A549 (cell line): ENCODE data around the gene LRRIQ1. TPM values are rescaled to one million over a fixed set of nuclear protein-coding genes. Genes with fewer than 3 reads are reported as not detected.

Experiments
- ATAC-seq, 2 experiments: fragments of 200-7000 bp in 1 of 2; fragments of >200 bp in 1 of 2; cut with Nextera tagmentation in 1 of 2; cut with Tn5 transposase in 1 of 2; 3 replicates each; pipeline versions ENCODE4 v1.8.0 to v1.9.1; 2018 to 2020; ENCODE audit warnings: mild to moderate bottlenecking in 1 of 2, moderate library complexity in 1 of 2
- CTCF ChIA-PET: fragments of 300-600 bp; sonication (Branson Sonifier 250); formaldehyde crosslinking; extraction: SDS; loops from one replicate; lab custom pipeline; 2021; ENCODE audit warnings: antibody characterized with exemption, inconsistent platforms; lab: Yijun Ruan, JAX
- POLR2A ChIA-PET: fragments of 350-600 bp; formaldehyde crosslinking; extraction: SDS; loops from one replicate; lab custom pipeline; 2021; ENCODE audit warnings: antibody characterized with exemption, inconsistent platforms; lab: Yijun Ruan, JAX
- DNase-seq, 2 experiments: peaks; one replicate each; pipeline versions ENCODE4 v3.0.0 to v3.0.0-alpha.2; 2011 to 2016; ENCODE audit warnings: low read depth in 1 of 2, low spot score in 1 of 2
- FAIRE-seq: peaks from 2 replicates; lab custom pipeline; 2011; peaks lifted over from hg19 to GRCh38; lab: Jason Lieb, UNC
- H3K27ac ChIP-seq, 2 experiments: fragments of >200 bp; sonication (Bioruptor Twin); formaldehyde crosslinking; 3 replicates each; pipeline ENCODE4 v1.5.1; 2016 to 2017
- H3K4me1 ChIP-seq: fragments of >200 bp; sonication (Bioruptor Twin); formaldehyde crosslinking; 3 replicates; pipeline ENCODE4 v1.6.1; 2016
- H3K4me2 ChIP-seq: fragments of >200 bp; sonication (Bioruptor Twin); formaldehyde crosslinking; 3 replicates; pipeline ENCODE4 v1.6.1; 2016
- H3K4me3 ChIP-seq: fragments of >200 bp; sonication (Bioruptor Twin); formaldehyde crosslinking; 3 replicates; pipeline ENCODE4 v1.5.1; 2016
- H3K9me3 ChIP-seq: fragments of >200 bp; sonication (Bioruptor Twin); formaldehyde crosslinking; 3 replicates; pipeline ENCODE4 v1.6.1; 2016
- BHLHE40 ChIP-seq: IDR thresholded peaks from 2 replicates; pipeline ENCODE4 v1.6.1; 2012; ENCODE audit warnings: low read depth, low read length, inconsistent platforms
- CEBPB ChIP-seq, 2 experiments: fragments of >200 bp in 1 of 2; sonication (Bioruptor Twin) in 1 of 2; formaldehyde crosslinking in 1 of 2; IDR thresholded peaks; 2 replicates each; pipeline ENCODE4 v1.6.1; 2012 to 2016
- E2F6 ChIP-seq: IDR thresholded peaks from 2 replicates; pipeline ENCODE4 v1.6.1; 2012; ENCODE audit warnings: low read depth, borderline replicate concordance
- EHMT2 ChIP-seq: fragments of 200-600 bp; sonication (generic); IDR thresholded peaks from 2 replicates; pipeline ENCODE4 v1.6.1; 2016; ENCODE audit warnings: antibody characterized with exemption, low read depth, mild to moderate bottlenecking, moderate library complexity
- ESRRA ChIP-seq: fragments of 150-350 bp; IDR thresholded peaks from 2 replicates; pipeline ENCODE4 v1.6.1; 2014; ENCODE audit warnings: mild to moderate bottlenecking, low read length, borderline replicate concordance
- FOSL2 ChIP-seq, 2 experiments: fragments of 450-650 bp in 1 of 2; fragments of >200 bp in 1 of 2; sonication (Bioruptor Twin) in 1 of 2; formaldehyde crosslinking; IDR thresholded peaks; 2 replicates each; pipeline versions ENCODE4 v1.5.0 to v1.6.1; 2016 to 2020; ENCODE audit warnings: mild to moderate bottlenecking in 1 of 2, moderate library complexity in 1 of 2
- FOXS1 ChIP-seq: fragments of 250-450 bp; sonication (Bioruptor Pico); IDR thresholded peaks from 2 replicates; pipeline ENCODE4 v1.5.0; 2020; ENCODE audit warnings: mild to moderate bottlenecking, moderate library complexity
- GATA3 ChIP-seq: IDR thresholded peaks from 2 replicates; pipeline ENCODE4 v1.6.1; 2012; ENCODE audit warnings: borderline replicate concordance
- HDAC2 ChIP-seq: fragments of 200-600 bp; sonication (generic); IDR thresholded peaks from 2 replicates; pipeline ENCODE4 v1.6.1; 2016
- HES2 ChIP-seq: fragments of >200 bp; sonication (Bioruptor Twin); formaldehyde crosslinking; IDR thresholded peaks from 2 replicates; pipeline ENCODE4 v1.6.1; 2016
- HOXA7 ChIP-seq: fragments of 250-450 bp; sonication (Bioruptor Pico); IDR thresholded peaks from 2 replicates; pipeline ENCODE4 v1.5.0; 2020; ENCODE audit warnings: mild to moderate bottlenecking, moderate library complexity
- JUN ChIP-seq, 2 experiments: fragments of >200 bp; sonication (Bioruptor Twin); formaldehyde crosslinking; IDR thresholded peaks; 2 replicates in 1 of 2; 3 replicates in 1 of 2; pipeline ENCODE4 v1.6.1; 2016 to 2017
- MAFK ChIP-seq: fragments of 450-650 bp; IDR thresholded peaks from 2 replicates; pipeline ENCODE4 v1.6.1; 2014; ENCODE audit not compliant: partially characterized antibody
- NFE2L2 ChIP-seq: fragments of 150-350 bp; conservative IDR thresholded peaks from 2 replicates; pipeline ENCODE4 v1.6.1; 2014; ENCODE audit warnings: low read length
- NPAS2 ChIP-seq: fragments of 250-450 bp; sonication (Bioruptor Pico); IDR thresholded peaks from 2 replicates; pipeline ENCODE4 v1.8.0; 2022; ENCODE audit warnings: mild to moderate bottlenecking, moderate library complexity, borderline replicate concordance
- PBX3 ChIP-seq: IDR thresholded peaks from 2 replicates; pipeline ENCODE4 v1.6.1; 2012
- POLR2AphosphoS2 ChIP-seq: conservative IDR thresholded peaks from 2 replicates; pipeline ENCODE4 v1.6.1; 2012; ENCODE audit warnings: low read length, improper control_type of control experiment, inconsistent platforms
- RAD21 ChIP-seq, 2 experiments: fragments of >200 bp in 1 of 2; sonication (Bioruptor Twin) in 1 of 2; formaldehyde crosslinking in 1 of 2; IDR thresholded peaks in 1 of 2; conservative IDR thresholded peaks in 1 of 2; 2 replicates in 1 of 2; 3 replicates in 1 of 2; pipeline ENCODE4 v1.6.1; 2012 to 2018; ENCODE audit warnings: inconsistent platforms in 1 of 2
- REST ChIP-seq: fragments of 200-600 bp; sonication (generic); IDR thresholded peaks from 2 replicates; pipeline ENCODE4 v1.6.1; 2016; ENCODE audit warnings: antibody characterized with exemption, mild to moderate bottlenecking, moderate library complexity
- RFX5 ChIP-seq: fragments of 450-650 bp; IDR thresholded peaks from 2 replicates; pipeline ENCODE4 v1.7.1; 2014; ENCODE audit warnings: antibody characterized with exemption, mild to moderate bottlenecking, moderate library complexity
- SMC3 ChIP-seq: fragments of >200 bp; sonication (Bioruptor Twin); formaldehyde crosslinking; IDR thresholded peaks from 3 replicates; pipeline ENCODE4 v1.6.1; 2018; ENCODE audit warnings: inconsistent platforms
- TFCP2L1 ChIP-seq: fragments of 250-450 bp; sonication (Bioruptor Pico); IDR thresholded peaks from 2 replicates; pipeline ENCODE4 v1.5.0; 2021; ENCODE audit warnings: mild to moderate bottlenecking
- TP53 ChIP-seq: fragments of 250-450 bp; sonication (Bioruptor Pico); IDR thresholded peaks from 2 replicates; pipeline ENCODE4 v1.5.0; 2021; ENCODE audit warnings: mild to moderate bottlenecking, moderate library complexity
- USF2 ChIP-seq: fragments of 450-650 bp; IDR thresholded peaks from 2 replicates; pipeline ENCODE4 v1.6.1; 2014; ENCODE audit warnings: antibody characterized with exemption
- ZC3H11A ChIP-seq: fragments of 450-650 bp; IDR thresholded peaks from 2 replicates; pipeline ENCODE4 v1.6.1; 2014; ENCODE audit warnings: antibody characterized with exemption, mild to moderate bottlenecking
- ZNF302 ChIP-seq: fragments of 250-450 bp; sonication (Bioruptor Pico); IDR thresholded peaks from 2 replicates; pipeline ENCODE4 v1.9.0; 2021; ENCODE audit warnings: inconsistent platforms, mild to moderate bottlenecking, moderate library complexity
- ZSCAN20 ChIP-seq: fragments of 250-450 bp; sonication (Bioruptor Pico); IDR thresholded peaks from 2 replicates; pipeline ENCODE4 v1.8.0; 2022; ENCODE audit warnings: mild to moderate bottlenecking, moderate library complexity
- WGBS: methylation state at CpG from one replicate; pipeline ENCODE4 v1.1.6; 2017; ENCODE audit errors: missing lambda C conversion rate; 5-methylcytosine and 5-hydroxymethylcytosine counted together
- polyA plus RNA-seq, 4 experiments: library from polyadenylated mRNA; depleted of rRNA in 3 of 4; stranded (reverse); fragments of >200 nt; fragmentation: RNase III in 1 of 4; extraction: RNeasy Plus Mini Kit Qiagen cat#74134 plus additional on column Dnase treatment in 1 of 4; gene quantifications; 2 replicates in 3 of 4; 3 replicates in 1 of 4; pipeline ENCODE4 v1.2.3, GENCODE V29; 2011 to 2017

LRRIQ1 gene
- polyA plus RNA-seq, 2 of the 4 experiments (the other 2 are of a cell fraction), result 1.4 to 3.7 TPM

GRCh38 chr12:84995641-84996040 is 40.5 kb upstream of the LRRIQ1 start:
- POLR2A ChIA-PET, result no interaction called here
- no peaks in the 10 kb centered on the region for H3K4me1 ChIP-seq
- no peak for DNase-seq

GRCh38 chr12:84996759-84997158 is 39.4 kb upstream of the LRRIQ1 start:
- Histone ChIP-seq H3K9me3 (no peaks in the 10 kb centered on the region), H3K27ac (no peak overlapping the region), H3K4me1 (no peaks in the 10 kb centered on the region), H3K4me3 (no peak overlapping the region), H3K4me2 (no peak overlapping the region)
- DNase-seq (no peak), ATAC-seq (no peak), FAIRE-seq (no peak)
- no peak for TF ChIP-seq SMC3
- TF ChIP-seq NFE2L2, result no peak
- no peak for TF ChIP-seq REST
- WGBS, result 40% methylated on average over 1 of the region's 1 CpG
- POLR2A ChIA-PET, result no interaction called here
- CTCF ChIA-PET, result no interaction called here

More at GRCh38 chr12:84995641-84996040, 40.5 kb upstream of the LRRIQ1 start:
- 19% methylated on average over 2 of the region's 2 CpGs for WGBS
- TF ChIP-seq FOSL2 (IDR thresholded peaks at IDR 0.05) (no peak), FOSL2 (CRISPR knock-in tag; IDR thresholded peaks at IDR 0.05) (no peak), NPAS2 (CRISPR knock-in tag) (no peak), HOXA7 (CRISPR knock-in tag) (no peak), EHMT2 (no peak)
- H3K9me3 ChIP-seq, result no peaks in the 10 kb centered on the region
- H3K4me2 ChIP-seq, result no peak overlapping the region
- ATAC-seq (no peak), FAIRE-seq (no peak)
- no peak overlapping the region for H3K4me3 ChIP-seq
- H3K27ac ChIP-seq, result no peak overlapping the region
- CTCF ChIA-PET, result interaction anchor here (0.7 to 1.3 kb wide), 2 partner anchors 24 to 121 kb away, joined by 3 read pairs; no protein-coding TSS in a partner anchor

GRCh38 chr12:84998341-84998740 is 37.8 kb upstream of the LRRIQ1 start:
- ATAC-seq (no peak), FAIRE-seq (no peak), DNase-seq (no peak)
- H3K4me2 ChIP-seq, result no peak overlapping the region
- H3K9me3 ChIP-seq, result no peaks in the 10 kb centered on the region
- H3K4me3 ChIP-seq, result no peak overlapping the region
- POLR2A ChIA-PET, result no interaction called here
- CTCF ChIA-PET, result interaction anchor here (1.0 kb wide), 1 partner anchor 30 kb away, joined by 3 read pairs; no protein-coding TSS in a partner anchor
- no peaks in the 10 kb centered on the region for H3K4me1 ChIP-seq
- TF ChIP-seq RFX5, result no peak
- TF ChIP-seq HDAC2, result no peak
- no peak for TF ChIP-seq ESRRA
- TF ChIP-seq JUN (IDR thresholded peaks at IDR 0.05), result no peak
- H3K27ac ChIP-seq, result no peak overlapping the region

GRCh38 chr12:85000729-85001128 is 35.4 kb upstream of the LRRIQ1 start:
- H3K4me3 ChIP-seq, result no peak overlapping the region
- WGBS, result 17% methylated on average over 2 of the region's 2 CpGs
- no peaks in the 10 kb centered on the region for H3K4me1 ChIP-seq
- no peak overlapping the region for H3K4me2 ChIP-seq
- TF ChIP-seq ESRRA (no peak), GATA3 (no peak), CEBPB (IDR thresholded peaks at IDR 0.05) (no peak), POLR2AphosphoS2 (no peak), ZC3H11A (no peak), FOXS1 (no peak), USF2 (no peak), BHLHE40 (no peak), RAD21 (conservative IDR thresholded peaks at IDR 0.05 in 1 of 2, IDR thresholded peaks at IDR 0.05 in 1 of 2) (no peak), HOXA7 (CRISPR knock-in tag) (no peak), TP53 (CRISPR knock-in tag) (no peak), ZSCAN20 (no peak), PBX3 (no peak), ZNF302 (CRISPR knock-in tag) (no peak), MAFK (no peak), HES2 (no peak), TFCP2L1 (CRISPR knock-in tag) (no peak), E2F6 (no peak)
- no peaks in the 10 kb centered on the region for H3K9me3 ChIP-seq
- ATAC-seq (no peak), FAIRE-seq (no peak), DNase-seq (no peak)
- ChIA-PET POLR2A (no interaction called here), CTCF (no interaction called here)
- H3K27ac ChIP-seq, result no peak overlapping the region
